Measurements from ENCODE around the gene FCRL3.

FCRL3 gene

DNA sequence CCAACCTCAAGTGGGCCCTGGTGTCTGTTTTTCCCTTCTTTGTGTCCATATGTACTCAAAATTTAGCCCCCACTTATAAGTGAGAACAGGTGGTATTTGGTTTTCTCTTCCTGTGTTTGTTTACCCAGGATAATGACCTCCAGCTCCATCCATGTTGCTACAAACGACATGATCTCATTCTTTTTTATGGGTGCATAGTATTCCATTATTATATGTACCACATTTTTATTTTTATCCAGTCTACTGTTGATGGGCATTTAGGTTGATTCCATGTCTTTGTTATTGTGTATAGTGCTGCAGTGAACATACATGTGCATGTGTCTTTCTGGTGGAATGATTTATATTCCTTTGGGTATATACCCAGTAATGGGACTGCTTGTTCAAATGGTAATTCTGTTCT is 27.6 kb downstream of the FCRL3 start:
- no peak for DNase-seq

DNA sequence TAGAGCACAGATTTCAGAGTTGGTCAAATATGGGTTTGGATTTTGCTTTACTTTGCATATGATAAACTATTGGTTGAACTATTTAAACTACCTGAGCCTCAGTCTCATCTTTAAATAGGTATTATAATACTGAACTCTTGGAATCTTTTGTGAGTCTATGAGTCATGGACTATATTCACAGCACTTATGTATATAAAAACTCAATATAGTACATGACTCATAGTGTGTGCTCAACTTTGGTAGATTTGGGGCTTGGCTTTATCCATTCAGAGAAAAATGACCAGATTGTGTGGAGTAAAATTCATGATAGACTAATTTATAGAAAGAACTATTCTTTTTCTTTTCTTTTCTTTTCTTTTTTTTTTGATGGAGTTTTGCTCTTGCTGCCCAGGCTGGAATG is 28.7 kb downstream of the FCRL3 start:
- DNase-seq, result no peak

DNA sequence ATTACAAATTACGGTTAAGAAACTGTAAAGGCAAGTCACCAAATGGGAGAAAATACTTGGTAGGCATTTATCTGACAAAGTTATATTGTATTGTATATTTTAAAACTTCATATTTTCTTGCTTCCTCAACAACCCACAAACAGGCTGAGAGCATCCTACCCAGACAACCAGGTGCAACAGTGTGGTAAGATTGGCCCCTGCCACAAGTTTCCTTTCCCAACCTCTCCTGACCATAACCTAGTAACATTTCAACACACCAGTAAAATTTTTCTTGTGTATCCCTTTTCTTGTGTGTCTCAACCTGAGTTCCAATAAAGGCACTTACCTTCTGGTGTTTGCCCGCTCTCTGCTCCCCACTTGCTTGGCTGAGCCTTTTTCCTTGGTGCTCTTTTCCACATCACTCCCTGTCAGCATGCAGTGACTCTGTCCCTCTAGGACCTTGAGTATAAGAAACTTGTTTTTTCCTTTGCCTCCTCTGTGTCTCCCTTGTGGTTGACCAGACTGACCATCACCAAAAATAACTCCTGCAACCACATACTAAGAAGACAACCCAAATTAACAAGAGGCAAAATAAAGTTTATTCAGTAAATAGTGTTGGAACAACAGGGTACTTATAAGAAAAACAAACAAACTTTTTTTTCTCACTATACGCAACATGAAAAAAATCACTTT is 40.9 kb downstream of the FCRL3 start:
- no peak for DNase-seq

- no peak for DNase-seq
These were observed 42.0 kb downstream of the FCRL3 start for GRCh38 chr1:157658571-157658970.

GRCh38 chr1:157653494-157653873 is 47.1 kb downstream of the FCRL3 start:
- no peak for DNase-seq

GRCh38 chr1:157652859-157653493 is 47.6 kb downstream of the FCRL3 start:
- DNase-seq, result peak; percentile 8

DNA sequence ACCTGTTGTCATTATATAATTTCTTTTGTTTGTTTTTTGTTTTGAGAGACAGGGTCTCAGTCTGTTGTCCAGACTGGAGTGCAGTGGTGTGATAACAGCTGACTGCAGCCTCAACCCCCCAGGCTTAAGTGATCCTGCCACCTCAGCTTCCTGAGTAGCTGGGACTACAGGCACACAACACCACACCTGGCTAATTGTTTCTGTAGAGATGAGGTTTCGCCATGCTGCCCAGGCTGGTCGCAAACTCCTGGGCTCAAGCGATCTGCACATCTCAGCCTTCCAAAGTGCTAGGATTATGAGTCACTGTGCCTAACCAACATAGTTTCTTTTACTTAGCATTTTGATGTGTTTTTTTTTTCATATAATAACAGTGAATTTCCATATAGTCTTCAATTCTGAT is 52.3 kb downstream of the FCRL3 start:
- DNase-seq, result no peak

- no peak for DNase-seq
These were observed 54.4 kb downstream of the FCRL3 start for GRCh38 chr1:157646144-157646543.

DNA sequence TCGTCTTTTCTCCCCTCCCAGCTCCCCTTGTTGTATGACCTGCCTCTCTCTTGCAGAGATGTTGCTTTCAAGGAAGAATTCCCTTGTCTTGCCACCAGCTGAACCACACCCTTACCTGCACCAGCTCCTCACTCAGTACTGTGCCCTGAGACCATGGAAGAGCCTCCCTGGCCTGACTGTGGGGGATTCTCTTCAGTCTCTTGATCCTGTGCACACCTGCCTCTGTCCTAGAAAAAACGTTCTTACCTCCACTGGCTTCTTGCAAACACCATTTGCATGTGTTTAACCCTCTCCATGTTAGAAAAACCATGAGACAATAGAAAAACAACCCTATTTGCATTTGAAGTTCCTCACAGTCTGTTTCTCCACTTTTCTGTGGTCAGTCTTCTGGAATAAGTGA is 59.4 kb downstream of the FCRL3 start:
- no peak for DNase-seq

- DNase-seq, result no peak
These were observed 60.8 kb downstream of the FCRL3 start for GRCh38 chr1:157639800-157640199.

- peak; percentile 33 for DNase-seq
These were observed 71.8 kb downstream of the FCRL3 start for GRCh38 chr1:157628773-157629172.
